ENCODE results near the gene LRRC8E. TPM values are rescaled to one million over a fixed set of nuclear protein-coding genes. Genes with fewer than 3 reads are reported as not detected.

LRRC8E gene
- total and polyA plus RNA-seq, 4 donors, result 1.8 to 3.3 (median 2.4) TPM; not detected in 1

DNA sequence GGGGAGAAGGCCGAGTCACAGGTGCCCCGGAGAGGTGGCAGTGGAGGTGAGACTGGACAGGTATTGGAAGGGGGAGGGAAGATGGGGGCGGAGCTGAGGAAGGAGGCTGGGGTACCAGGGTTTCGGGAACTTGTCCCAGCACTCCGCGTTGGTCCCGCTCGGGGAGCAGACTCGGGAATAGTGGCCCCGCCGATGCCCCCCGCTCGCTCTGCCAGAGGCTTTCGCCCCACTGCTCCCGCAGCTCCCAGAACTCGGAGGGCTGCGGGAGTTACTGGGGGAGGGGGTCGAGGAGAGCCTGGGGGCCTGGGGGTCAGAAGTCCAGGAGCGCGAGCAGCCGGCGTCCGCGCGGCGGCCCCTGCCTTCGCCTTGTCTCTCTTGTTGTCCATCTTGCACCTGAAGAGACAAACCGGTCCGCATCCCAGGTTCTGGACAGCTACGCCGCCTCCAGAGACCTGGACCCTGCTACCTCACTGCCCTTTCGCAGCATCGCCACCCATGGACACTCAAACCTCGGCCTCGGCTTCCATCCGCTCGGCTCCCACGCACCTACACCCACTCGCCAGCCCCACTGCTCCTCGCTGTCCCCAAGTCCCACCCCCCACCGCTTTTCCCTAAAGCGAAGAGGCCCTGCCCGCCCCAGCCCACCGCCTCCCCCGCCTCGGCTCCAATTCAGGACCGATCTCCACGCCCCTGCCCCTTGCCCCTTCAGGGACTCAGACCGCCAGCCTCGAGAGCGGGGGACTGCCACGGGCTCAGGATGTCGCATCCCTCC, 14.8 kb upstream of the LRRC8E start:
- 14% methylated on average over 53 of the region's 53 CpGs for WGBS
- Histone ChIP-seq H3K9ac (ENCODE audit: low read depth in 1 of 2, low read length in 2 of 2) (no peak overlapping the region), H3K9me3 (ENCODE audit: control insufficient read depth in 4 of 4, low read length in 3 of 4) (no peaks in the 10 kb centered on the region), H3K4me3 (ENCODE audit: low read depth in 1 of 3, low read length in 3 of 3) (no peak overlapping the region), H3K27me3 (ENCODE audit: control insufficient read depth in 4 of 4, insufficient read depth in 4 of 4, low read length in 3 of 4) (peaks cover 0 to 8% (median 6%) of the 10 kb centered on the region in 4 donors), H3K36me3 (ENCODE audit: control insufficient read depth in 4 of 4, insufficient read depth in 3 of 4, low read depth in 1 of 4, low read length in 3 of 4) (no peaks in the 10 kb centered on the region), H3K4me1 (ENCODE audit: control insufficient read depth in 4 of 4, insufficient read depth in 4 of 4, low read length in 3 of 4) (peaks cover 9 to 30% (median 11%) of the 10 kb centered on the region in 4 donors), H3K27ac (ENCODE audit: low read depth in 1 of 2, low read length in 2 of 2) (no peak overlapping the region)
- no peak for TF ChIP-seq GABPA (IDR thresholded peaks at IDR 0.05 in 1 of 2, conservative IDR thresholded peaks at IDR 0.05 in 1 of 2)
- no peak for TF ChIP-seq YY1 (IDR thresholded peaks at IDR 0.05)
- TF ChIP-seq, protein P1, sequence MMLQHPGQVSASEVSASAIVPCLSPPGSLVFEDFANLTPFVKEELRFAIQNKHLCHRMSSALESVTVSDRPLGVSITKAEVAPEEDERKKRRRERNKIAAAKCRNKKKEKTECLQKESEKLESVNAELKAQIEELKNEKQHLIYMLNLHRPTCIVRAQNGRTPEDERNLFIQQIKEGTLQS (IDR thresholded peaks at IDR 0.05), result no peak
- no peak for TF ChIP-seq RXRA (IDR thresholded peaks at IDR 0.05)
- TF ChIP-seq SP1 (IDR thresholded peaks at IDR 0.05), result no peak
- TF ChIP-seq EGR1 (IDR thresholded peaks at IDR 0.05; ENCODE audit: low read depth in 2 of 2), result no peak
- TF ChIP-seq, protein P2, sequence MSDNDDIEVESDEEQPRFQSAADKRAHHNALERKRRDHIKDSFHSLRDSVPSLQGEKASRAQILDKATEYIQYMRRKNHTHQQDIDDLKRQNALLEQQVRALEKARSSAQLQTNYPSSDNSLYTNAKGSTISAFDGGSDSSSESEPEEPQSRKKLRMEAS (IDR thresholded peaks at IDR 0.05), result no peak
- no peak for TF ChIP-seq HNF4G (IDR thresholded peaks at IDR 0.05)
- TF ChIP-seq, protein P3, sequence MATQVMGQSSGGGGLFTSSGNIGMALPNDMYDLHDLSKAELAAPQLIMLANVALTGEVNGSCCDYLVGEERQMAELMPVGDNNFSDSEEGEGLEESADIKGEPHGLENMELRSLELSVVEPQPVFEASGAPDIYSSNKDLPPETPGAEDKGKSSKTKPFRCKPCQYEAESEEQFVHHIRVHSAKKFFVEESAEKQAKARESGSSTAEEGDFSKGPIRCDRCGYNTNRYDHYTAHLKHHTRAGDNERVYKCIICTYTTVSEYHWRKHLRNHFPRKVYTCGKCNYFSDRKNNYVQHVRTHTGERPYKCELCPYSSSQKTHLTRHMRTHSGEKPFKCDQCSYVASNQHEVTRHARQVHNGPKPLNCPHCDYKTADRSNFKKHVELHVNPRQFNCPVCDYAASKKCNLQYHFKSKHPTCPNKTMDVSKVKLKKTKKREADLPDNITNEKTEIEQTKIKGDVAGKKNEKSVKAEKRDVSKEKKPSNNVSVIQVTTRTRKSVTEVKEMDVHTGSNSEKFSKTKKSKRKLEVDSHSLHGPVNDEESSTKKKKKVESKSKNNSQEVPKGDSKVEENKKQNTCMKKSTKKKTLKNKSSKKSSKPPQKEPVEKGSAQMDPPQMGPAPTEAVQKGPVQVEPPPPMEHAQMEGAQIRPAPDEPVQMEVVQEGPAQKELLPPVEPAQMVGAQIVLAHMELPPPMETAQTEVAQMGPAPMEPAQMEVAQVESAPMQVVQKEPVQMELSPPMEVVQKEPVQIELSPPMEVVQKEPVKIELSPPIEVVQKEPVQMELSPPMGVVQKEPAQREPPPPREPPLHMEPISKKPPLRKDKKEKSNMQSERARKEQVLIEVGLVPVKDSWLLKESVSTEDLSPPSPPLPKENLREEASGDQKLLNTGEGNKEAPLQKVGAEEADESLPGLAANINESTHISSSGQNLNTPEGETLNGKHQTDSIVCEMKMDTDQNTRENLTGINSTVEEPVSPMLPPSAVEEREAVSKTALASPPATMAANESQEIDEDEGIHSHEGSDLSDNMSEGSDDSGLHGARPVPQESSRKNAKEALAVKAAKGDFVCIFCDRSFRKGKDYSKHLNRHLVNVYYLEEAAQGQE (IDR thresholded peaks at IDR 0.05), result no peak
- peak; percentile 31 for DNase-seq (ENCODE audit: low spot score)

DNA sequence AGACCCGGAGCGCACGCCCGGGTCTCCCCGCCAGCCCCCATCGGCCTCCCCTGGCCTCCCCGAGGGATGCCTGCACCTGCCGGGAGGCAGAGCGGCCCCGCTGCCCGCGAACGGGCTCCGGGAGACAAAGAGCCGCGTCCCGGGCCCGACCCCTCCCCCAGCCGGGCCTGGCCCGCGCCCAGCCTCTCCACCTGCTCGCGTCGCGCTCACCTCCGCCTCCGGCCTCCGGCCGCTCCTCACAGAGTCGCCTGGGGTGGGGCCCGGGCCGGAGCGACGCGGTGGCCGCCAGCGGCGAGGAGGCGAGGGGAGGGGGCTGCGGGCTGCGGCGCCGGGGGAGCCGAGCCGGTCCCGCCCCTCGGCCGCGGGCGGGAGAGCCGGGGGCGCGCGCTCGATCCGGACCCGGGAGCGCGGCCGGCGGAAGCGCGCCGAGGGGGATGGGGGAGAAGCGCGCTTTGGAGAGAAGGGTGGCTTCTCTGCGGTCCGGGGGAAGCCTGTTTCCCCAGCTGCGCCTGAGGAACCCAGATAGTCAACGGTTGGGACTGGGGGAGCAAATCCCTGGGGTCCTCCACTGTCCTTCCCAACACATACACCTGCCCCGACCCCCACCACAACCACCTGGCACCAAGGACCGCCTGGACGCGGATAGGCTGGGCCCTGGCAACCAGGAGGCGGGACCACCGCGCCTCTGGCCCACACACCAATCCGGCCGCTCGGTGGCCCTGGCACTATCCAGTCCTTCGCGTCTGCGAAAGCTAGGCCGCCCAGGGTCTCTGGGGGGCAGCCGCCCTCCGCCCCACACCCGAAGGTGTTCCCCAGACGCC, 14.0 kb upstream of the LRRC8E start, which contains the start of gene PRR36:
PRR36 (minus strand) TSS at position 315 of the 821 bp plus-strand sequence. CDS start 701 bp downstream, outside the sequence.
- TF ChIP-seq HNF4G (IDR thresholded peaks at IDR 0.05), result no peak
- TF ChIP-seq, protein P1 (IDR thresholded peaks at IDR 0.05), result no peak
- TF ChIP-seq NR2F2 (IDR thresholded peaks at IDR 0.05), result no peak
- no peak for TF ChIP-seq JUND (IDR thresholded peaks at IDR 0.05)
- no peak for TF ChIP-seq YY1 (IDR thresholded peaks at IDR 0.05)
- no peak for TF ChIP-seq EGR1 (IDR thresholded peaks at IDR 0.05; ENCODE audit: low read depth in 2 of 2)
- TF ChIP-seq, protein P4, sequence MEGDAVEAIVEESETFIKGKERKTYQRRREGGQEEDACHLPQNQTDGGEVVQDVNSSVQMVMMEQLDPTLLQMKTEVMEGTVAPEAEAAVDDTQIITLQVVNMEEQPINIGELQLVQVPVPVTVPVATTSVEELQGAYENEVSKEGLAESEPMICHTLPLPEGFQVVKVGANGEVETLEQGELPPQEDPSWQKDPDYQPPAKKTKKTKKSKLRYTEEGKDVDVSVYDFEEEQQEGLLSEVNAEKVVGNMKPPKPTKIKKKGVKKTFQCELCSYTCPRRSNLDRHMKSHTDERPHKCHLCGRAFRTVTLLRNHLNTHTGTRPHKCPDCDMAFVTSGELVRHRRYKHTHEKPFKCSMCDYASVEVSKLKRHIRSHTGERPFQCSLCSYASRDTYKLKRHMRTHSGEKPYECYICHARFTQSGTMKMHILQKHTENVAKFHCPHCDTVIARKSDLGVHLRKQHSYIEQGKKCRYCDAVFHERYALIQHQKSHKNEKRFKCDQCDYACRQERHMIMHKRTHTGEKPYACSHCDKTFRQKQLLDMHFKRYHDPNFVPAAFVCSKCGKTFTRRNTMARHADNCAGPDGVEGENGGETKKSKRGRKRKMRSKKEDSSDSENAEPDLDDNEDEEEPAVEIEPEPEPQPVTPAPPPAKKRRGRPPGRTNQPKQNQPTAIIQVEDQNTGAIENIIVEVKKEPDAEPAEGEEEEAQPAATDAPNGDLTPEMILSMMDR (IDR thresholded peaks at IDR 0.05; ENCODE audit: low read depth, low read length, missing input control), result no peak
- TF ChIP-seq, protein P3 (IDR thresholded peaks at IDR 0.05), result no peak
- DNase-seq (ENCODE audit: low spot score), result no peak
- Histone ChIP-seq H3K9ac (ENCODE audit: low read depth in 1 of 2, low read length in 2 of 2) (no peak within 1 kb of the TSS), H3K9me3 (ENCODE audit: control insufficient read depth in 4 of 4, low read length in 3 of 4) (no peaks in the 10 kb centered on the region), H3K27ac (ENCODE audit: low read depth in 1 of 2, low read length in 2 of 2) (no peak within 1 kb of the TSS), H3K4me1 (ENCODE audit: control insufficient read depth in 4 of 4, insufficient read depth in 4 of 4, low read length in 3 of 4) (peaks cover 3 to 22% (median 8%) of the 10 kb centered on the region in 4 donors), H3K36me3 (ENCODE audit: control insufficient read depth in 4 of 4, insufficient read depth in 3 of 4, low read depth in 1 of 4, low read length in 3 of 4) (no peaks in the 10 kb centered on the region), H3K27me3 (ENCODE audit: control insufficient read depth in 4 of 4, insufficient read depth in 4 of 4, low read length in 3 of 4) (peaks cover 0 to 8% (median 6%) of the 10 kb centered on the region in 4 donors), H3K4me3 (ENCODE audit: low read depth in 1 of 3, low read length in 3 of 3) (peak within 1 kb of the TSS in 1 of 3 donors; percentile 38)
- WGBS, result 4% methylated on average over 88 of the region's 88 CpGs
